ENCODE data around the gene OR51S1.

DNA sequence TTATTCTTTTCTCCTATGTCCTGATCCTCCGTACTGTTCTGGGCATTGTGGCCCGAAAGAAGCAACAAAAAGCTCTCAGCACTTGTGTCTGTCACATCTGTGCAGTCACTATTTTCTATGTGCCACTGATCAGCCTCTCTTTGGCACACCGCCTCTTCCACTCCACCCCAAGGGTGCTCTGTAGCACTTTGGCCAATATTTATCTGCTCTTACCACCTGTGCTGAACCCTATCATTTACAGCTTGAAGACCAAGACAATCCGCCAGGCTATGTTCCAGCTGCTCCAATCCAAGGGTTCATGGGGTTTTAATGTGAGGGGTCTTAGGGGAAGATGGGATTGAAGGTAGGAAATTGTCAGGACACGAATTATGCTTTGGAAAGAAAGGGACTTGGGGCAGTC, 33.5 kb upstream of the OR51S1 start:
- TF ChIP-seq POLR2A (IDR thresholded peaks at IDR 0.05; ENCODE audit: low read length) (no peak), GATA1 (IDR thresholded peaks at IDR 0.05; ENCODE audit: low read depth, low read length) (no peak)
